Mononuclear cell (primary cell): ENCODE data around the gene CNTN6. TPM values are rescaled to one million over a fixed set of nuclear protein-coding genes. Genes with fewer than 3 reads are reported as not detected.

Source experiments
- H3K27me3 ChIP-seq: 2 replicates; pipeline ENCODE4 v1.6.0; 2011; ENCODE audit warnings: low read length, control low read depth; ENCODE audit not compliant: insufficient read depth
- H3K4me1 ChIP-seq: 2 replicates; pipeline ENCODE4 v1.5.1; 2011; ENCODE audit warnings: mild to moderate bottlenecking, low read length, control low read depth; ENCODE audit not compliant: insufficient read depth
- H3K4me3 ChIP-seq: 2 replicates; pipeline ENCODE4 v1.5.1; 2011; ENCODE audit warnings: mild to moderate bottlenecking, low read length, moderate library complexity
- H3K9me3 ChIP-seq: 2 replicates; pipeline ENCODE4 v1.5.1; 2011; ENCODE audit warnings: low read depth, mild to moderate bottlenecking, control low read depth, low read length
- total RNA-seq: library from RNA; depleted of rRNA; stranded (reverse); fragments of >200 nt; gene quantifications from one replicate; pipeline ENCODE4 v1.2.3, GENCODE V29; 2012

Gene CNTN6
- total RNA-seq, 1 donor: 0.21 TPM

- Histone ChIP-seq H3K4me1 (no peaks in the 10 kb centered on the region), H3K27me3 (no peaks in the 10 kb centered on the region), H3K4me3 (no peak overlapping the region), H3K9me3 (no peaks in the 10 kb centered on the region)
Measured at GRCh38 chr3:1288805-1289494, 196.1 kb downstream of the CNTN6 start.

GRCh38 chr3:1292571-1293071 lies 199.8 kb downstream of the CNTN6 start:
- no peaks in the 10 kb centered on the region for H3K27me3 ChIP-seq
- H3K9me3 ChIP-seq: no peaks in the 10 kb centered on the region

GRCh38 chr3:1294586-1294985 lies 201.8 kb downstream of the CNTN6 start:
- H3K9me3 ChIP-seq: no peaks in the 10 kb centered on the region
- H3K4me3 ChIP-seq: no peak overlapping the region
- H3K27me3 ChIP-seq: no peaks in the 10 kb centered on the region
- no peaks in the 10 kb centered on the region for H3K4me1 ChIP-seq

More at GRCh38 chr3:1292571-1293071, 199.8 kb downstream of the CNTN6 start:
- no peak overlapping the region for H3K4me3 ChIP-seq
- no peaks in the 10 kb centered on the region for H3K4me1 ChIP-seq

GRCh38 chr3:1318296-1319005 lies 225.6 kb downstream of the CNTN6 start:
- Histone ChIP-seq H3K4me3 (no peak overlapping the region), H3K4me1 (no peaks in the 10 kb centered on the region), H3K9me3 (peaks cover 8% of the 10 kb centered on the region), H3K27me3 (no peaks in the 10 kb centered on the region)

GRCh38 chr3:1326546-1326945 lies 233.7 kb downstream of the CNTN6 start:
- no peaks in the 10 kb centered on the region for H3K9me3 ChIP-seq
- no peaks in the 10 kb centered on the region for H3K27me3 ChIP-seq
- no peaks in the 10 kb centered on the region for H3K4me1 ChIP-seq
- H3K4me3 ChIP-seq: no peak overlapping the region

GRCh38 chr3:1330107-1330506 lies 237.3 kb downstream of the CNTN6 start:
- no peaks in the 10 kb centered on the region for H3K4me1 ChIP-seq

GRCh38 chr3:1346386-1346785 lies 253.6 kb downstream of the CNTN6 start:
- H3K27me3 ChIP-seq: no peaks in the 10 kb centered on the region
- no peak overlapping the region for H3K4me3 ChIP-seq
- H3K4me1 ChIP-seq: no peaks in the 10 kb centered on the region
- H3K9me3 ChIP-seq: no peaks in the 10 kb centered on the region

More at GRCh38 chr3:1330107-1330506, 237.3 kb downstream of the CNTN6 start:
- Histone ChIP-seq H3K27me3 (no peaks in the 10 kb centered on the region), H3K9me3 (no peaks in the 10 kb centered on the region), H3K4me3 (no peak overlapping the region)

- H3K4me1 ChIP-seq: no peaks in the 10 kb centered on the region
- H3K9me3 ChIP-seq: no peaks in the 10 kb centered on the region
- H3K27me3 ChIP-seq: no peaks in the 10 kb centered on the region
- H3K4me3 ChIP-seq: no peak overlapping the region
Measured at GRCh38 chr3:1348547-1348946, 255.7 kb downstream of the CNTN6 start.

GRCh38 chr3:1350885-1351284 lies 258.1 kb downstream of the CNTN6 start:
- H3K4me3 ChIP-seq: no peak overlapping the region
- H3K27me3 ChIP-seq: no peaks in the 10 kb centered on the region
- no peaks in the 10 kb centered on the region for H3K4me1 ChIP-seq
- H3K9me3 ChIP-seq: no peaks in the 10 kb centered on the region

GRCh38 chr3:1355691-1356090 lies 262.9 kb downstream of the CNTN6 start:
- H3K27me3 ChIP-seq: no peaks in the 10 kb centered on the region
- no peaks in the 10 kb centered on the region for H3K4me1 ChIP-seq
- H3K4me3 ChIP-seq: no peak overlapping the region
- H3K9me3 ChIP-seq: no peaks in the 10 kb centered on the region

- H3K9me3 ChIP-seq: no peaks in the 10 kb centered on the region
- no peak overlapping the region for H3K4me3 ChIP-seq
- H3K27me3 ChIP-seq: no peaks in the 10 kb centered on the region
Measured at GRCh38 chr3:1356101-1356500, 263.3 kb downstream of the CNTN6 start.

GRCh38 chr3:1365528-1365927 lies 272.7 kb downstream of the CNTN6 start:
- H3K9me3 ChIP-seq: no peaks in the 10 kb centered on the region
- no peak overlapping the region for H3K4me3 ChIP-seq
- H3K27me3 ChIP-seq: no peaks in the 10 kb centered on the region
- no peaks in the 10 kb centered on the region for H3K4me1 ChIP-seq

More at GRCh38 chr3:1356101-1356500, 263.3 kb downstream of the CNTN6 start:
- no peaks in the 10 kb centered on the region for H3K4me1 ChIP-seq

- H3K4me1 ChIP-seq: no peaks in the 10 kb centered on the region
- H3K27me3 ChIP-seq: no peaks in the 10 kb centered on the region
- H3K4me3 ChIP-seq: no peak overlapping the region
- no peaks in the 10 kb centered on the region for H3K9me3 ChIP-seq
Measured at GRCh38 chr3:1374471-1374870, 281.6 kb downstream of the CNTN6 start.

- Histone ChIP-seq H3K4me1 (no peaks in the 10 kb centered on the region), H3K27me3 (no peaks in the 10 kb centered on the region), H3K4me3 (no peak overlapping the region), H3K9me3 (no peaks in the 10 kb centered on the region)
Measured at GRCh38 chr3:1375145-1375544, 282.3 kb downstream of the CNTN6 start.

- H3K4me1 ChIP-seq: no peaks in the 10 kb centered on the region
- H3K27me3 ChIP-seq: no peaks in the 10 kb centered on the region
- no peak overlapping the region for H3K4me3 ChIP-seq
- no peaks in the 10 kb centered on the region for H3K9me3 ChIP-seq
Measured at GRCh38 chr3:1380926-1381646, 288.3 kb downstream of the CNTN6 start.
